Tibial nerve (tissue), 4 donors: ENCODE data around the gene AGPAT2.
A peak's percentile ranks its signal among the peaks of the same experiment; 100 is the strongest.

Experiments used
- EP300 ChIP-seq, 2 donors: sonication (generic); formaldehyde crosslinking; IDR thresholded peaks; one replicate each; pipeline ENCODE4 v1.6.1; 2017; ENCODE audit warnings: antibody characterized with exemption in 2 of 2, mild to moderate bottlenecking in 1 of 2
- POLR2A ChIP-seq, 2 donors: fragments of 450-650 bp; IDR thresholded peaks; one replicate each; pipeline ENCODE4 v1.6.1; 2017; ENCODE audit warnings: antibody characterized with exemption in 2 of 2, mild to moderate bottlenecking in 2 of 2, moderate library complexity in 2 of 2
- TF ChIP-seq, protein P1 (sequence below), 5 experiments: fragments of 200-600 bp in 3 of 5; fragments of 450-650 bp in 2 of 5; sonication (generic) in 3 of 5; IDR thresholded peaks; one replicate each; pipeline ENCODE4 v1.5.1; 2016 to 2019; ENCODE audit warnings: antibody characterized with exemption in 5 of 5, mild to moderate bottlenecking in 3 of 5, moderate library complexity in 2 of 5

DNA sequence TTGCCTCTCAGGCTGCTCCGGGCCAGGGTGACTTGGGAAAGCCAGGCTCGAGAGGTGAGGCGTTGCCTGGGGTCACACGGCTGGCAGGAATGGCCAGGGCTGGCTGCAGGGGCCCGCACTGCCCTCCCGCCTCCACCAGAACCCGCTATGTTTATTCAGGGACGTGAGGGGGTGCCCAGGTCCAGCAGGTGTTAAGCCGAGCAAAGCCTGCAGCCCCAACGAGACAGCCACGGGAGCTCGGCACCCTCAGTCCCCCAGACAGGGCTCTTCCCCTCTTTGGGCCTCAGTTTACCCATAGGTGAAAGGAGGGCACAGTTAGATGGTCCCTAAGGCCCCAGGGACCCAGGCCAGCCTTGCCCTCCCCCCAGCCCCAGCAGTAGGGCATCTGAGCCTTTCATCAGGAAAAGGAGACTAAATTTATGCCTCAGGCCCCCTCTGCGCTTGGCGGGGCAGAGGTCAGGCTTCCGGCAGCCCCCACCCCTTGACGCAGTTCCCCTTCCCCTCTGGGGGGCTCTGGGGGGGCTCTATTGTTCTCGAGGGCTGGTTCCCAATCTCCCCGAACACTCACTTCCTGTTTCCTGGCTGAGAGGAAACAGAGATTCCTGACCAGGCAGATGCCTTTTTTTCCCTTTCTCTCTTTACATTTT is 31.6 kb downstream of the AGPAT2 start:
- TF ChIP-seq, protein P1, sequence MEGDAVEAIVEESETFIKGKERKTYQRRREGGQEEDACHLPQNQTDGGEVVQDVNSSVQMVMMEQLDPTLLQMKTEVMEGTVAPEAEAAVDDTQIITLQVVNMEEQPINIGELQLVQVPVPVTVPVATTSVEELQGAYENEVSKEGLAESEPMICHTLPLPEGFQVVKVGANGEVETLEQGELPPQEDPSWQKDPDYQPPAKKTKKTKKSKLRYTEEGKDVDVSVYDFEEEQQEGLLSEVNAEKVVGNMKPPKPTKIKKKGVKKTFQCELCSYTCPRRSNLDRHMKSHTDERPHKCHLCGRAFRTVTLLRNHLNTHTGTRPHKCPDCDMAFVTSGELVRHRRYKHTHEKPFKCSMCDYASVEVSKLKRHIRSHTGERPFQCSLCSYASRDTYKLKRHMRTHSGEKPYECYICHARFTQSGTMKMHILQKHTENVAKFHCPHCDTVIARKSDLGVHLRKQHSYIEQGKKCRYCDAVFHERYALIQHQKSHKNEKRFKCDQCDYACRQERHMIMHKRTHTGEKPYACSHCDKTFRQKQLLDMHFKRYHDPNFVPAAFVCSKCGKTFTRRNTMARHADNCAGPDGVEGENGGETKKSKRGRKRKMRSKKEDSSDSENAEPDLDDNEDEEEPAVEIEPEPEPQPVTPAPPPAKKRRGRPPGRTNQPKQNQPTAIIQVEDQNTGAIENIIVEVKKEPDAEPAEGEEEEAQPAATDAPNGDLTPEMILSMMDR (IDR thresholded peaks at IDR 0.05) = no peak
- TF ChIP-seq POLR2A (IDR thresholded peaks at IDR 0.05) = peak in 1 of 2 donors; percentile 10
- TF ChIP-seq EP300 (IDR thresholded peaks at IDR 0.05) = peak; percentile 86 to 90
